GM12891 (cell line): ENCODE measurements around the gene TOB1.

Experiments used
- PAX5 ChIP-seq: IDR thresholded peaks from 2 replicates; pipeline ENCODE4 v1.6.1; 2011; ENCODE audit warnings: low read length, moderate library complexity, mild to moderate bottlenecking; ENCODE audit not compliant: insufficient read depth, severe bottlenecking
- POLR2A ChIP-seq: IDR thresholded peaks from 2 replicates; pipeline ENCODE4 v1.6.1; 2011; ENCODE audit warnings: low read depth, low read length, control low read depth
- SPI1 ChIP-seq: IDR thresholded peaks from 2 replicates; pipeline ENCODE4 v1.6.1; 2011; ENCODE audit warnings: low read depth, low read length, control low read depth
- TAF1 ChIP-seq: IDR thresholded peaks from 2 replicates; pipeline ENCODE4 v1.6.1; 2011; ENCODE audit warnings: low read depth, low read length, control low read depth

DNA sequence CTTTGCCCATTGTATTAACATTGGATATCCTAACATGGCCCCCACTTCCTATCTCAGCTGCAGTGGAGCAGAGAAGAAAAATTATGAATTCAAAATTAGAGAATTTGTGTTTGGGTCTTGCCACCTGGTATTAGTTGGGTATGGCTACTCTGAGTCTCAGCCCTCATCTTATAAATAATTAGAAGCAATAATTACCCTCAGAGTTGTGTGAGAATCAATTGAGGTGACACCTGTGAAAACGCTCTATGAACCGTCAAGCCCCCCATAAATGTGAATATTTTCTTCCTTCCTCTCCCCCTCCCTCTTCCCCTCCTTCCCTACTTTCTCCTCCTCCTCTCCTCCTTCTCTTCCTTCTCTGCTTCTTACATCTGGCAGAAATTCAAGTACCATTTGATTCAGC is 8.9 kb upstream of the TOB1 start:
- TF ChIP-seq POLR2A: no peak
- no peak for TF ChIP-seq TAF1
- TF ChIP-seq PAX5: no peak
- no peak for TF ChIP-seq SPI1
